SK-N-SH (cell line): ENCODE data around the gene PLEKHM1. TPM values are rescaled to one million over a fixed set of nuclear protein-coding genes. Genes with fewer than 3 reads are reported as not detected.

ENCODE experiments used
- CTCF ChIA-PET: fragments of 300-600, 350-600 bp; formaldehyde crosslinking; extraction: SDS; loops from one replicate; lab custom pipeline; 2021; lab: Yijun Ruan, JAX
- POLR2A ChIA-PET: fragments of 350-600 bp; sonication (Branson Sonifier 250); formaldehyde crosslinking; extraction: SDS; loops from one replicate; lab custom pipeline; 2020; ENCODE audit warnings: antibody characterized with exemption, inconsistent platforms; lab: Yijun Ruan, JAX
- DNase-seq: peaks from one replicate; pipeline ENCODE4 v3.0.0; 2012
- H2AFZ ChIP-seq: fragments of 200-600 bp; sonication (generic); 2 replicates; pipeline ENCODE4 v1.8.1; 2016; ENCODE audit warnings: antibody characterized with exemption, mild to moderate bottlenecking, low read depth
- H3F3A ChIP-seq: fragments of 200-600 bp; sonication (generic); replicated peaks from 2 replicates; pipeline ENCODE3; 2016; ENCODE audit warnings: antibody characterized with exemption, mild to moderate bottlenecking; ENCODE audit not compliant: insufficient read depth
- H3K27ac ChIP-seq, 2 experiments: fragments of 200-500 bp in 1 of 2; fragments of 200-600 bp in 1 of 2; sonication (Bioruptor generic) in 1 of 2; sonication (generic), shearing (Covaris generic) in 1 of 2; 2 replicates each; pipeline versions ENCODE4 v1.5.1 to v1.6.1; 2014 to 2016; ENCODE audit warnings: low read depth in 2 of 2, inconsistent platforms in 1 of 2, low read length in 1 of 2, mild to moderate bottlenecking in 1 of 2, mixed read lengths in 1 of 2
- H3K27me3 ChIP-seq: fragments of 200-600 bp; sonication (generic), shearing (Covaris generic); 2 replicates; pipeline ENCODE4 v1.6.1; 2016; ENCODE audit warnings: mixed run types; ENCODE audit not compliant: insufficient read depth
- H3K36me3 ChIP-seq, 2 experiments: fragments of 200-500 bp in 1 of 2; fragments of 200-600 bp in 1 of 2; sonication (Bioruptor generic) in 1 of 2; sonication (generic) in 1 of 2; replicated peaks in 1 of 2; 2 replicates each; pipeline versions ENCODE3 to v1.5.1; 2014 to 2016; ENCODE audit warnings: low read length in 1 of 2, mild to moderate bottlenecking in 1 of 2; ENCODE audit not compliant: insufficient read depth in 2 of 2, control insufficient read depth in 1 of 2
- H3K4me1 ChIP-seq, 2 experiments: fragments of 200-500 bp in 1 of 2; fragments of 200-600 bp in 1 of 2; sonication (Bioruptor generic) in 1 of 2; sonication (generic), shearing (Covaris generic) in 1 of 2; 2 replicates each; pipeline versions ENCODE4 v1.5.1 to v1.6.1; 2014 to 2016; ENCODE audit warnings: low read depth in 1 of 2, low read length in 1 of 2, mixed run types in 1 of 2; ENCODE audit not compliant: insufficient read depth in 2 of 2, control insufficient read depth in 1 of 2
- H3K4me2 ChIP-seq: fragments of 200-600 bp; sonication (generic), shearing (Covaris generic); 2 replicates; pipeline ENCODE4 v1.6.1; 2017; ENCODE audit warnings: mixed run types
- H3K4me3 ChIP-seq, 2 experiments: fragments of 200-500 bp in 1 of 2; fragments of 200-600 bp in 1 of 2; sonication (Bioruptor generic) in 1 of 2; sonication (generic), shearing (Covaris generic) in 1 of 2; 2 replicates each; pipeline versions ENCODE4 v1.5.1 to v1.8.1; 2014 to 2016; ENCODE audit warnings: low read depth in 2 of 2, inconsistent platforms in 1 of 2, low read length in 1 of 2, mild to moderate bottlenecking in 1 of 2, mixed read lengths in 1 of 2, moderate library complexity in 1 of 2
- H3K79me2 ChIP-seq: fragments of 200-600 bp; sonication (generic); 2 replicates; pipeline ENCODE4 v1.8.1; 2017; ENCODE audit warnings: mild to moderate bottlenecking; ENCODE audit not compliant: insufficient read depth
- H3K9ac ChIP-seq: fragments of 200-600 bp; sonication (generic); 2 replicates; pipeline ENCODE4 v1.6.1; 2017; ENCODE audit warnings: mixed run types
- H3K9me2 ChIP-seq: fragments of 200-600 bp; sonication (generic); 2 replicates; pipeline ENCODE4 v1.6.1; 2017; ENCODE audit warnings: mixed run types
- H3K9me3 ChIP-seq: fragments of 200-600 bp; sonication (generic); 2 replicates; pipeline ENCODE4 v1.6.1; 2017; ENCODE audit warnings: mixed run types, mild to moderate bottlenecking, moderate library complexity
- H4K20me1 ChIP-seq: fragments of 200-600 bp; sonication (generic); 2 replicates; pipeline ENCODE4 v1.6.1; 2017; ENCODE audit warnings: mild to moderate bottlenecking, mixed run types; ENCODE audit not compliant: insufficient read depth
- CHD2 ChIP-seq: fragments of 150-350 bp; IDR thresholded peaks from 2 replicates; pipeline ENCODE4 v1.6.1; 2018; ENCODE audit warnings: low read length; ENCODE audit not compliant: partially characterized antibody
- GATA2 ChIP-seq: sonication (generic); formaldehyde crosslinking; IDR thresholded peaks from 2 replicates; pipeline ENCODE4 v1.5.0; 2020; ENCODE audit warnings: mild to moderate bottlenecking, missing genetic modification reagents
- JUND ChIP-seq: IDR thresholded peaks from 2 replicates; pipeline ENCODE4 v1.4.0; 2012
- MEF2A ChIP-seq: IDR thresholded peaks from 2 replicates; pipeline ENCODE4 v1.4.0; 2012; ENCODE audit warnings: low read depth, borderline replicate concordance
- NRF1 ChIP-seq: IDR thresholded peaks from 2 replicates; pipeline ENCODE4 v1.6.1; 2012; ENCODE audit warnings: low read depth, mild to moderate bottlenecking, low read length
- RAD21 ChIP-seq: IDR thresholded peaks from 2 replicates; pipeline ENCODE4 v1.6.1; 2012; ENCODE audit warnings: mild to moderate bottlenecking, low read length
- RFX5 ChIP-seq: IDR thresholded peaks from 2 replicates; pipeline ENCODE4 v1.6.1; 2012; ENCODE audit warnings: mild to moderate bottlenecking, improper control_type of control experiment, low read length
- SMC3 ChIP-seq: IDR thresholded peaks from 2 replicates; pipeline ENCODE4 v1.6.1; 2012; ENCODE audit warnings: low read depth, low read length, improper control_type of control experiment
- USF1 ChIP-seq: IDR thresholded peaks from 2 replicates; pipeline ENCODE4 v1.4.0; 2012; ENCODE audit warnings: low read depth, borderline replicate concordance
- USF2 ChIP-seq: fragments of 150-350 bp; IDR thresholded peaks from 2 replicates; pipeline ENCODE4 v1.6.1; 2017; ENCODE audit warnings: antibody characterized with exemption, low read length, low read depth, borderline replicate concordance
- WGBS: methylation state at CpG from one replicate; pipeline ENCODE4 v1.1.6; 2017; ENCODE audit warnings: low lambda C conversion rate; 5-methylcytosine and 5-hydroxymethylcytosine counted together
- polyA plus RNA-seq, 3 experiments: library from polyadenylated mRNA; depleted of rRNA; stranded (reverse); fragments of >200 nt; gene quantifications; 2 replicates each; pipeline ENCODE4 v1.2.3, GENCODE V29; 2012

PLEKHM1 gene
- polyA plus RNA-seq, 1 of the 3 experiments (the other 2 are of a cell fraction), result 12.3 TPM

DNA sequence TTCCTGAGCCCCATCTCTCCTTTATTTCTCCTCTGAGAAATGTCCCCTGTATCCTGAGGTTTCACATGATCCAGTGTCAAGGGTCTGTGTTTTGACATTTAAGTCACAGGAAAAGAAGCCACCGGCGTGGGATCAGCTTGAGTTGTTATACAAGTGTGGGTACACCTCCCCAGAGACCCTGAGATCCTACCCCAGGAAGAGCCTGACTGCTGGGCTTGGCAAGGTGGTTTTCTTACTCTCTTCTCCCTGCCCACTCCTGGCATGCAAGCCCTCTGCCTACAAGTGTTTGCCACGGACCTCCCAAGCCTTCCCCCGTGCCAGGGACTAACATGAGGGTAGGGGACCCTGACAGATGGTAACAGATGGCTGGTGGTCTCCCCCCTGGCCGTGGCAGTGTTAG lies 55.0 kb downstream of the PLEKHM1 start:
- H3K4me2 ChIP-seq, result no peak overlapping the region
- POLR2A ChIA-PET, result no interaction called here

DNA sequence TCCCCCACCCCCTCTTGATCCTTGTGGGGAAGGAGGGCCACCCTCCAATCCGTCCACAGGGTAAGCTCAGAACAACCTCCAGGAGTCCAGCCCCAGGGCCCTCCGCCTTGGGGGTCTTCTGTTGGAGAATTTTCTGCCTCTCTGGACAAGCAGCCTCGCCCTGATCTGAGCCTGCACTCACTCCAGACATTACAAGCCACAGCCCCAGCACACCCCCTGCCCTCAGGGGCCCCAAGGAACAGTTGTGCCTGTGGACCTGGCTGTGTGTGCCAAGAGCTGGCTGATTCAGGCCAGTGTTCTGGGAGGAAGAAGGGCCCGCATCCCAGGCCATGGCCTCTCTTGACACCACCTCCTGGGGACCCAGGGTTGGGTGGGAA lies 57.4 kb downstream of the PLEKHM1 start:
- H3K9me3 ChIP-seq, result no peaks in the 10 kb centered on the region
- no peaks in the 10 kb centered on the region for H3K9me2 ChIP-seq
- CTCF ChIA-PET, result no interaction called here
- no peak overlapping the region for H2AFZ ChIP-seq
- no peaks in the 10 kb centered on the region for H3F3A ChIP-seq
- no peaks in the 10 kb centered on the region for H4K20me1 ChIP-seq
- H3K36me3 ChIP-seq, result peaks cover 0 to 5% of the 10 kb centered on the region in 2 experiments
- H3K27ac ChIP-seq, result no peak overlapping the region
- no peaks in the 10 kb centered on the region for H3K27me3 ChIP-seq
- no peak overlapping the region for H3K9ac ChIP-seq
- TF ChIP-seq SMC3 (no peak), JUND (no peak), USF1 (no peak)
- TF ChIP-seq, all 33 proteins: peak for 0
- H3K79me2 ChIP-seq, result no peaks in the 10 kb centered on the region
- H3K4me3 ChIP-seq, result no peak overlapping the region
- peak; percentile 8 for DNase-seq
- POLR2A ChIA-PET, result no interaction called here
- WGBS, result no CpG with 5 or more reads among the region's 4 CpGs
- H3K4me2 ChIP-seq, result no peak overlapping the region
- H3K4me1 ChIP-seq, result peaks cover 0 to 45% of the 10 kb centered on the region in 2 experiments; a peak in 1 of 4 replicates

More for the DNA sequence above, 55.0 kb downstream of the PLEKHM1 start:
- H4K20me1 ChIP-seq, result no peaks in the 10 kb centered on the region
- 76% methylated on average over 4 of the region's 5 CpGs for WGBS
- H3K9me3 ChIP-seq, result no peaks in the 10 kb centered on the region
- no peak overlapping the region for H2AFZ ChIP-seq
- peaks cover 0 to 10% of the 10 kb centered on the region in 2 experiments for H3K36me3 ChIP-seq
- CTCF ChIA-PET, result interaction anchor here (1.4 to 3.6 kb wide), 2 partner anchors 8 to 217 kb away, joined by 3 to 16 read pairs; no protein-coding TSS in a partner anchor
- no peaks in the 10 kb centered on the region for H3K9me2 ChIP-seq
- H3K4me3 ChIP-seq, result no peak overlapping the region
- no peak for TF ChIP-seq CHD2
- no peak for TF ChIP-seq RAD21
- TF ChIP-seq RFX5, result no peak
- no peak for TF ChIP-seq USF2
- TF ChIP-seq GATA2, result no peak
- no peak for TF ChIP-seq NRF1
- no peak for TF ChIP-seq MEF2A
- no peaks in the 10 kb centered on the region for H3K79me2 ChIP-seq
- peak overlapping the region in 1 of 2 experiments; percentile 95; a peak in 1 of 4 replicates for H3K27ac ChIP-seq
- no peaks in the 10 kb centered on the region for H3K27me3 ChIP-seq
- peaks cover 0 to 56% of the 10 kb centered on the region in 2 experiments; a peak in 1 of 4 replicates for H3K4me1 ChIP-seq
- H3F3A ChIP-seq, result no peaks in the 10 kb centered on the region
- no peak overlapping the region for H3K9ac ChIP-seq
- DNase-seq, result peak; percentile 11
